CD14-positive monocyte (primary cell): ENCODE measurements around the gene ATXN2. TPM values are rescaled to one million over a fixed set of nuclear protein-coding genes. Genes with fewer than 3 reads are reported as not detected.

Experiments
- DNase-seq, 3 donors: peaks; one replicate each; pipeline ENCODE4 v3.0.0-alpha.2; 2011 to 2022
- H2AFZ ChIP-seq: 2 replicates; pipeline ENCODE4 v1.6.0; 2012; ENCODE audit warnings: mild to moderate bottlenecking, low read depth, low read length, inconsistent platforms; ENCODE audit not compliant: insufficient read depth, poor library complexity, severe bottlenecking
- H3K27ac ChIP-seq, 2 donors: 1 replicate in 1 of 2; 2 replicates in 1 of 2; pipeline ENCODE4 v1.5.1; 2012 to 2013; ENCODE audit warnings: low read length in 2 of 2, control low read depth in 1 of 2, inconsistent platforms in 1 of 2, low read depth in 1 of 2, mild to moderate bottlenecking in 1 of 2
- H3K27me3 ChIP-seq, 2 donors: one replicate each; pipeline versions ENCODE4 v1.6.0 to v1.6.1; 2011 to 2013; ENCODE audit warnings: low read length in 2 of 2; ENCODE audit not compliant: control insufficient read depth in 2 of 2, insufficient read depth in 2 of 2
- H3K36me3 ChIP-seq, 2 donors: replicated peaks in 1 of 2; 1 replicate in 1 of 2; 2 replicates in 1 of 2; pipeline versions ENCODE4 v1.5.1 to v1.6.1; 2012 to 2013; ENCODE audit warnings: low read length in 2 of 2, control low read depth in 1 of 2, inconsistent platforms in 1 of 2, mild to moderate bottlenecking in 1 of 2; ENCODE audit not compliant: insufficient read depth in 2 of 2, control insufficient read depth in 1 of 2
- H3K4me1 ChIP-seq, 2 donors: 1 replicate in 1 of 2; 2 replicates in 1 of 2; pipeline versions ENCODE4 v1.5.1 to v1.6.1; 2012 to 2013; ENCODE audit warnings: low read length in 2 of 2, control low read depth in 1 of 2, inconsistent platforms in 1 of 2, mild to moderate bottlenecking in 1 of 2, moderate library complexity in 1 of 2; ENCODE audit not compliant: insufficient read depth in 2 of 2, control insufficient read depth in 1 of 2
- H3K4me2 ChIP-seq: replicated peaks from 2 replicates; pipeline ENCODE3; 2012; ENCODE audit warnings: low read length, moderate library complexity, mild to moderate bottlenecking; ENCODE audit not compliant: poor library complexity, severe bottlenecking; ENCODE audit errors: extremely low read depth
- H3K4me3 ChIP-seq, 3 experiments: fragments of 200-600 bp in 1 of 3; sonication (generic) in 1 of 3; replicated peaks in 1 of 3; 1 replicate in 2 of 3; 2 replicates in 1 of 3; pipeline ENCODE4 v1.5.1; 2011 to 2013; ENCODE audit warnings: low read length in 3 of 3, mild to moderate bottlenecking in 3 of 3, control low read depth in 2 of 3, low read depth in 2 of 3, inconsistent platforms in 1 of 3, moderate library complexity in 1 of 3
- H3K79me2 ChIP-seq: 2 replicates; pipeline ENCODE4 v1.6.0; 2012; ENCODE audit warnings: mild to moderate bottlenecking, control low read depth, inconsistent platforms, low read length, moderate library complexity; ENCODE audit not compliant: insufficient read depth
- H3K9ac ChIP-seq: 2 replicates; pipeline ENCODE4 v1.6.0; 2017; ENCODE audit warnings: low read length, mild to moderate bottlenecking; ENCODE audit not compliant: insufficient read depth, poor library complexity, severe bottlenecking
- H3K9me3 ChIP-seq, 2 donors: replicated peaks in 1 of 2; 1 replicate in 1 of 2; 2 replicates in 1 of 2; pipeline versions ENCODE4 v1.5.1 to v1.6.1; 2012 to 2013; ENCODE audit warnings: low read length in 2 of 2, control low read depth in 1 of 2; ENCODE audit not compliant: control insufficient read depth in 1 of 2, insufficient read depth in 1 of 2
- H4K20me1 ChIP-seq: 2 replicates; pipeline ENCODE4 v1.6.0; 2012; ENCODE audit warnings: mild to moderate bottlenecking, low read length, control low read depth, moderate library complexity; ENCODE audit not compliant: insufficient read depth
- H3K27ac Mint-ChIP-seq, 7 donors: one replicate each; pipeline ENCODE4 v1.8.0; 2020; ENCODE audit warnings: mild to moderate bottlenecking in 7 of 7, mixed read lengths in 7 of 7, moderate library complexity in 6 of 7, inconsistent platforms in 2 of 7
- H3K27me3 Mint-ChIP-seq, 3 donors: one replicate each; pipeline ENCODE4 v1.8.0; 2021 to 2022; ENCODE audit warnings: low read depth in 3 of 3, mild to moderate bottlenecking in 3 of 3, mixed read lengths in 3 of 3, moderate library complexity in 3 of 3, inconsistent platforms in 1 of 3
- H3K36me3 Mint-ChIP-seq, 2 donors: one replicate each; pipeline ENCODE4 v1.8.0; 2020; ENCODE audit warnings: mixed read lengths in 2 of 2, inconsistent platforms in 1 of 2, mild to moderate bottlenecking in 1 of 2
- H3K4me1 Mint-ChIP-seq: one replicate; pipeline ENCODE4 v1.8.0; 2020; ENCODE audit warnings: mild to moderate bottlenecking, mixed read lengths
- H3K4me3 Mint-ChIP-seq, 2 donors: one replicate each; pipeline ENCODE4 v1.8.0; 2020; ENCODE audit warnings: mild to moderate bottlenecking in 2 of 2, mixed read lengths in 2 of 2, moderate library complexity in 1 of 2
- H3K9me3 Mint-ChIP-seq, 7 donors: one replicate each; pipeline ENCODE4 v1.8.0; 2020 to 2022; ENCODE audit warnings: mixed read lengths in 7 of 7, mild to moderate bottlenecking in 6 of 7, moderate library complexity in 6 of 7, inconsistent platforms in 2 of 7
- WGBS: methylation state at CpG from one replicate; pipeline ENCODE4 v1.1.5; 2013; ENCODE audit warnings: missing lambda C conversion rate; ENCODE audit not compliant: insufficient coverage; 5-methylcytosine and 5-hydroxymethylcytosine counted together
- intact Hi-C, 2 donors: fragments of 100-400 bp; cut with micrococcal nuclease; formaldehyde crosslinking; loops; one replicate each; pipeline versions ENCODE4 v1.15.0 to v1.15.1; 2023
- polyA plus RNA-seq, 3 donors: library from polyadenylated mRNA; depleted of rRNA in 1 of 3; unstranded in 2 of 3; stranded (reverse) in 1 of 3; fragments of 300-500 nt in 2 of 3; fragments of >200 nt in 1 of 3; fragmentation: Illumina TruSeq in 2 of 3; gene quantifications; 1 replicate in 2 of 3; 2 replicates in 1 of 3; pipeline ENCODE4 v1.2.3, GENCODE V29; 2012 to 2021
- TF ChIP-seq, protein P1 (sequence below): fragments of 200-600 bp; IDR thresholded peaks from one replicate; pipeline ENCODE4 v1.8.0; 2022; ENCODE audit warnings: antibody characterized with exemption, mild to moderate bottlenecking

Gene ATXN2
- polyA plus RNA-seq, 3 donors = 4.3 to 28.8 (median 11.9) TPM

DNA sequence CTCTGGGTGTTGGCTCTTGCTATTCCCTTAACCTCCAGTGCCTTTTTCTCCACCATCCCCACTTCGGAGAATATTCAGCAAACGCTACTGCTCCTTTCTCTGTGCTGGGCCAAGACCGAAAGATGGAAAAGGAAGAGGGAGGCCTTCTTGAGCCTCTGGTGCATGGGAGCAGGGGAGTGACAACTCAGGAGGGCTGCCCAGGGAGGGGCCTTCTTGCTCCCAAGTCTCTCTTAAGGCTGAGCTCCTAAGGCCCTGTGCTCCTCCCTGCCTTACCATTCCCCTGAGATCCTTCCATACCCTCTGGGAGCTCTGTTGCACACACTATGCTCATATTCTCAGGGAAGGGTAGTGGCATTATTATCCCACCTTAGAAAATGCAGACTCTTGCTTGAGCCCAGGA, 158.5 kb downstream of the ATXN2 start:
- 100% methylated on average over 1 of the region's 3 CpGs for WGBS
- peaks cover 17 to 46% of the 10 kb centered on the region in 2 donors for H3K36me3 ChIP-seq
- peaks cover 100% of the 10 kb centered on the region in 2 donors for H3K4me1 ChIP-seq
- peaks cover 100% of the 10 kb centered on the region for H3K4me1 Mint-ChIP-seq
- H3K36me3 Mint-ChIP-seq = peaks cover 37 to 59% of the 10 kb centered on the region in 2 donors
- H3K4me3 Mint-ChIP-seq = no peak overlapping the region
- no peak overlapping the region for H2AFZ ChIP-seq
- no peak overlapping the region for H3K4me3 ChIP-seq
- H3K4me2 ChIP-seq = no peak overlapping the region
- no peaks in the 10 kb centered on the region for H3K9me3 Mint-ChIP-seq
- H3K27me3 Mint-ChIP-seq = peaks cover 0 to 5% (median 0%) of the 10 kb centered on the region in 3 donors
- no peaks in the 10 kb centered on the region for H3K9me3 ChIP-seq
- DNase-seq = no peak
- intact Hi-C loops = no loop called here
- H3K27ac Mint-ChIP-seq = peak overlapping the region in 6 of 7 donors; percentile 70 to 97 (median 94)
- TF ChIP-seq, protein P1, sequence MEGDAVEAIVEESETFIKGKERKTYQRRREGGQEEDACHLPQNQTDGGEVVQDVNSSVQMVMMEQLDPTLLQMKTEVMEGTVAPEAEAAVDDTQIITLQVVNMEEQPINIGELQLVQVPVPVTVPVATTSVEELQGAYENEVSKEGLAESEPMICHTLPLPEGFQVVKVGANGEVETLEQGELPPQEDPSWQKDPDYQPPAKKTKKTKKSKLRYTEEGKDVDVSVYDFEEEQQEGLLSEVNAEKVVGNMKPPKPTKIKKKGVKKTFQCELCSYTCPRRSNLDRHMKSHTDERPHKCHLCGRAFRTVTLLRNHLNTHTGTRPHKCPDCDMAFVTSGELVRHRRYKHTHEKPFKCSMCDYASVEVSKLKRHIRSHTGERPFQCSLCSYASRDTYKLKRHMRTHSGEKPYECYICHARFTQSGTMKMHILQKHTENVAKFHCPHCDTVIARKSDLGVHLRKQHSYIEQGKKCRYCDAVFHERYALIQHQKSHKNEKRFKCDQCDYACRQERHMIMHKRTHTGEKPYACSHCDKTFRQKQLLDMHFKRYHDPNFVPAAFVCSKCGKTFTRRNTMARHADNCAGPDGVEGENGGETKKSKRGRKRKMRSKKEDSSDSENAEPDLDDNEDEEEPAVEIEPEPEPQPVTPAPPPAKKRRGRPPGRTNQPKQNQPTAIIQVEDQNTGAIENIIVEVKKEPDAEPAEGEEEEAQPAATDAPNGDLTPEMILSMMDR = no peak
- peak overlapping the region; percentile 43 to 88 for H3K27ac ChIP-seq
- H3K79me2 ChIP-seq = peaks cover 100% of the 10 kb centered on the region
- H3K27me3 ChIP-seq = no peaks in the 10 kb centered on the region
- peaks cover 100% of the 10 kb centered on the region for H4K20me1 ChIP-seq
- no peak overlapping the region for H3K9ac ChIP-seq

DNA sequence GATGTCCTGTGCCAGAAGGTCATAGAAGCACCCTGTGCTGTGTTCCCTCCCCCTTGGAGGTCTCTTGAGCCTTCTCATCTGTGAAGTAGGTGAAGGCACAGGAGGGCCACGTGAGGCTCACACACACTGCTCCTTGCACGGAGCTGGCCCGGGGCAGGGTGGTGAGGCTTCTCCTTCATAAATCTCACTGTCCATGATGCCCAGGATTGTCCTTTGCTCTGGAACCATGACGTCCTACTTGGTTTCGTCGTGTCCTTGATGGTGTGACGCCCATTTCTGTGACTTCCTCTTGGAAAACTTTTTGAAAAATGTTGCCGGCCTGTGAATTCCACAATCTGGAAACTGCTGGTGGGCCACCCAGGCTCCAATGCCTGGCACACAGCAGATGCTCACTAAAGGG, 159.0 kb downstream of the ATXN2 start:
- H3K9me3 Mint-ChIP-seq = no peaks in the 10 kb centered on the region
- peak overlapping the region in 1 of 2 donors; percentile 48 for H3K4me3 Mint-ChIP-seq
- H3K27ac Mint-ChIP-seq = peak overlapping the region; percentile 78 to 97 (median 93)
- Histone ChIP-seq H3K27me3 (no peaks in the 10 kb centered on the region), H3K4me2 (no peak overlapping the region), H3K9me3 (no peaks in the 10 kb centered on the region), H3K9ac (no peak overlapping the region), H4K20me1 (peaks cover 100% of the 10 kb centered on the region), H3K4me3 (no peak overlapping the region), H3K79me2 (peaks cover 100% of the 10 kb centered on the region), H3K27ac (peak overlapping the region; percentile 43 to 88), H2AFZ (no peak overlapping the region), H3K4me1 (peaks cover 100% of the 10 kb centered on the region in 2 donors), H3K36me3 (peaks cover 15 to 41% of the 10 kb centered on the region in 2 donors)
- intact Hi-C loops = no loop called here
- peaks cover 100% of the 10 kb centered on the region for H3K4me1 Mint-ChIP-seq
- DNase-seq = no peak
- TF ChIP-seq, protein P1 = no peak
- H3K27me3 Mint-ChIP-seq = peaks cover 0 to 5% (median 0%) of the 10 kb centered on the region in 3 donors
- 83% methylated on average over 7 of the region's 8 CpGs for WGBS
- peaks cover 40 to 62% of the 10 kb centered on the region in 2 donors for H3K36me3 Mint-ChIP-seq
